ENCODE results near the gene LHX3. TPM values are rescaled to one million over a fixed set of nuclear protein-coding genes. Genes with fewer than 3 reads are reported as not detected.

The LHX3 gene
- total and polyA plus RNA-seq, 11 donors = not detected

DNA sequence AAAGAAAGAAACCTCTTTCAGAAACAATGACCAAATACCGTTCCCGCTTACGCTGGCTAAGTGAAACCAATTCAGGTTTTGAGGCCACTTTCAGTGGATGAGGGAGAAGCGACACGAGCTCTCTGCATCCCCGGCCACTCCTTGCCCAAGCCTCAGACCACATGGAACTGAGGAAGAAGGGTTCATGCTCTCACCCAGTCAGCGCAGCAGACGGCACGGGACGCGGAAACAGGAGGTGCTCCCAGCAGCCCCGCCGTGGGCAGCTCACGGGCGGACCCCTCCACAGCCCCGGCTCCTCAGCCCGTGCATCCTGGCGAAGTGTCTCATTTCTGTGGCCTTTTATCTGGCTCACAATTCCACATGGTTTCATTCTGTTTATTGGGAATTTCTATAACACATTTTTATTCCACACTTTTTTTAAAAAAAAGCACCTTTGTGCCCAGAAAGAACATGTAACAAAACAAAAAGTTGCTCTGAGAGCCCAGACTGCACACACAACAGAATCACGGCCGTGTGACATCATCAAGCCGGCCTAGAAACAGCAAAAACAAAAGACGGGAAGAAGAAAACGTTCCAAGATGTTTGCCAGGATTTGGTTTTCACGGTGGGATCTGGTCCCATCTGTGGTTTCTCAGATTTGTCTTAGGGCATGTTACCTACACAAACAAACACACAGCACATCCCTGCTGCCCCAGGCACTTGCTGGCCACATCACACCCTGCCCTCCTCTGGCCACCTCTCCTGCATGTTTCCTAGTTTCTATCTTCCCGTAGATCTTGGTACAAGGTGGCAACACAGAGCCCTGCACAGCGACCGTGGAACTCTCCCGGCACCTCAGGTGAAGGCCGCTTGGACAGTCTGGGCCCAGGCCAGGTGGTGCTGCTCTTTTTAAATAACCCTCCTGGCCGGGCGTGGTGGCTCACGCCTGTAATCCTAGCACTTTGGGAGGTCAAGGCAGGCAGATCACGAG is 24.5 kb upstream of the LHX3 start:
- H3K4me1 ChIP-seq = peaks cover 0 to 8% (median 0%) of the 10 kb centered on the region in 12 donors
- intact Hi-C loops (cut with DNase I) = loop anchor here in 1 of 10 donors (5.0 kb wide), 1 partner anchor 87 kb away; no protein-coding TSS in a partner anchor
- H3K27ac ChIP-seq = no peak overlapping the region
- H3K9me3 ChIP-seq = no peaks in the 10 kb centered on the region
- no peak for ATAC-seq
- no peak for DNase-seq
- no peak overlapping the region for H3K4me3 ChIP-seq
- 85 to 90% (median 89%) methylated on average over 33 of the region's 33 CpGs for WGBS, 4 donors
- TF ChIP-seq, protein P1, sequence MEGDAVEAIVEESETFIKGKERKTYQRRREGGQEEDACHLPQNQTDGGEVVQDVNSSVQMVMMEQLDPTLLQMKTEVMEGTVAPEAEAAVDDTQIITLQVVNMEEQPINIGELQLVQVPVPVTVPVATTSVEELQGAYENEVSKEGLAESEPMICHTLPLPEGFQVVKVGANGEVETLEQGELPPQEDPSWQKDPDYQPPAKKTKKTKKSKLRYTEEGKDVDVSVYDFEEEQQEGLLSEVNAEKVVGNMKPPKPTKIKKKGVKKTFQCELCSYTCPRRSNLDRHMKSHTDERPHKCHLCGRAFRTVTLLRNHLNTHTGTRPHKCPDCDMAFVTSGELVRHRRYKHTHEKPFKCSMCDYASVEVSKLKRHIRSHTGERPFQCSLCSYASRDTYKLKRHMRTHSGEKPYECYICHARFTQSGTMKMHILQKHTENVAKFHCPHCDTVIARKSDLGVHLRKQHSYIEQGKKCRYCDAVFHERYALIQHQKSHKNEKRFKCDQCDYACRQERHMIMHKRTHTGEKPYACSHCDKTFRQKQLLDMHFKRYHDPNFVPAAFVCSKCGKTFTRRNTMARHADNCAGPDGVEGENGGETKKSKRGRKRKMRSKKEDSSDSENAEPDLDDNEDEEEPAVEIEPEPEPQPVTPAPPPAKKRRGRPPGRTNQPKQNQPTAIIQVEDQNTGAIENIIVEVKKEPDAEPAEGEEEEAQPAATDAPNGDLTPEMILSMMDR (IDR thresholded peaks at IDR 0.05) = no peak
- TF ChIP-seq POLR2A (IDR thresholded peaks at IDR 0.05) = no peak
- no peaks in the 10 kb centered on the region for H3K27me3 ChIP-seq
- H3K36me3 ChIP-seq = peaks cover 0 to 10% (median 3%) of the 10 kb centered on the region in 9 donors

DNA sequence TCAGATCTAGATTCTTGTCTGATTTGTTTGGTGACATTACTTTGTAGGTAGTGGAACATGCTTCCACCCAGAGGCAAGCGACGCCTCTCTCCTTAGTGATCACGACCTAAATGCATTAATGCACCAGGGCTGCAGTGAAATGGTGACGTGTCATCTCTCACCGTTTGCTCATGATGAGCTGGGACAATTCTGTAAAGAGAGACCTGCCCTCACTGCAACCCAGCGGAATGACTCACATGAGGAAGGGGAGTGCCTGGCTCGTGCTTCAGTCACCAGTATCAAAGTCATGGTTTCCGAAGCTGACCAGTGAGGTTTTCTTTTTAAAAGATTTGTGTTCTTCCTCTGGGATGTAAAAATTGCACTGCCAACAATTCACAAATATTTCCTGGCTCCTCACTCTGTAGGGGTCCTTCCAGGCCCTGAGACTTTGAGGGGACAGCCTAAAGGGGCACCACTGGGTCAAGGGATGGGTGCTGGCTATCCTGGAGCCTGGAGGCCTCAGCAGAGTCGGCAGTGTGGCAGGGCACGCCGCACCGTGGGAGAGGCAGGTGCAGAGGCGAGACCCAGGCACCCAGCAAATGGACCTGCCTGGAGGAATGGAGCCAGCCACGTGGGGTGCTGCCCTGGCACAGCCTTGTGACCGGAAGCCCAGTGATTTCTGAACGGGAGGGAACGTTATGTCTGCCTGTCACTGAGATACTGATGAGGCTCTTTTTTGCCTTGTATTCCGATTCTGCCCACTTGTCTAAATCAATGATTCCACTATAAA is 23.4 kb upstream of the LHX3 start:
- H3K9me3 ChIP-seq = no peaks in the 10 kb centered on the region
- DNase-seq = no peak
- H3K4me3 ChIP-seq = no peak overlapping the region
- no peaks in the 10 kb centered on the region for H3K27me3 ChIP-seq
- peaks cover 0 to 8% (median 0%) of the 10 kb centered on the region in 12 donors for H3K4me1 ChIP-seq
- intact Hi-C loops (cut with DNase I) = loop anchor here in 1 of 10 donors (5.0 kb wide), 1 partner anchor 86 kb away; no protein-coding TSS in a partner anchor
- ATAC-seq = no peak
- TF ChIP-seq POLR2A (IDR thresholded peaks at IDR 0.05) = no peak
- TF ChIP-seq, protein P1 (IDR thresholded peaks at IDR 0.05) = no peak
- no peak overlapping the region for H3K27ac ChIP-seq
- 83 to 90% (median 86%) methylated on average over 18 of the region's 18 CpGs for WGBS, 4 donors
- peaks cover 0 to 21% (median 14%) of the 10 kb centered on the region in 9 donors for H3K36me3 ChIP-seq

DNA sequence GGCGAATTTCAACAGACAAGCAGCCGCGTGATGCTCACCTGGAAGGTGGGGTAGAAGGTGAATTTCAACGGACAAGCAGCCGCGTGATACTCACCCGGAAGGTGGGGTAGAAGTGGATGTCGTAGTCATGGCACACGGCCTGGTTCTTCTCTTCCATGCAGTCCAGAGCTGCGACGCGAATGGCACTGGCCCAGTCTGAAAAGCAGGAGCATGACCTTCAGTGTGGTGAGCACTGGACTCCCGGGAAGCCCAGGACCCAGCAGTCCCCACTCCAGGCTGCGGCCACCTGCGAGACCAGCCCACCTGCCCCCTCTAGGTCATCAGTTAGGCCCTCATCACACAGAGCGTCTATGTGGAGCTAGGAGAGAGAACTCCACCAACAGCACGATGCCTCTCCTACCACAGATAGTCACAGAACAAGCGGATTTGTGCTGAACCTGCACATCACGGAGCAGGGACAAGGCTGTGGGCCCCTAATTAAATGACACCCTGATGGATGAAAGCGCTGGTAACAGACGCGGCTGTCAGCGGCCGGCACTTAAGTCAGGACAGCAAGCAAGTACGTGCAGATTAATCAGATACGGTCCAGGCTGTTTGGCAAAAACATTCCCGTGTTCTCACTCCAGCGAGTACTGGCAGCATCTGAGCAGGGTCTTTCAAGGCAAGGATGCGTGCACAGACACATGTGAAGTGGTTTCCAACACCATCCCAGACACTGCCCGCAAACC is 21.9 kb upstream of the LHX3 start:
- Histone ChIP-seq H3K4me1 (no peaks in the 10 kb centered on the region), H3K27ac (no peak overlapping the region), H3K27me3 (no peaks in the 10 kb centered on the region), H3K4me3 (no peak overlapping the region), H3K36me3 (peaks cover 0 to 35% (median 22%) of the 10 kb centered on the region in 9 donors), H3K9me3 (no peaks in the 10 kb centered on the region)
- ATAC-seq (no peak), DNase-seq (no peak)
- no peak for TF ChIP-seq POLR2A (IDR thresholded peaks at IDR 0.05)
- TF ChIP-seq, protein P1 (IDR thresholded peaks at IDR 0.05) = no peak
- intact Hi-C loops (cut with DNase I) = loop anchor here in 1 of 10 donors (5.0 kb wide), 1 partner anchor 85 kb away; no protein-coding TSS in a partner anchor
- WGBS, 4 donors = 91 to 94% (median 92%) methylated on average over 30 of the region's 30 CpGs
